Duodenal mucosa (tissue), 2 donors: ENCODE measurements around the gene RFX3.

ENCODE experiments used
- H3K27ac ChIP-seq: one replicate; pipeline ENCODE4 v1.7.0; 2013; ENCODE audit warnings: low read depth, low read length
- H3K27me3 ChIP-seq, 2 donors: one replicate each; pipeline ENCODE4 v1.7.0; 2013; ENCODE audit warnings: low read length in 2 of 2, control low read depth in 1 of 2; ENCODE audit not compliant: insufficient read depth in 2 of 2, control insufficient read depth in 1 of 2
- H3K36me3 ChIP-seq, 2 donors: one replicate each; pipeline ENCODE4 v1.7.0; 2013; ENCODE audit warnings: low read length in 2 of 2, control low read depth in 1 of 2; ENCODE audit not compliant: insufficient read depth in 2 of 2, control insufficient read depth in 1 of 2
- H3K4me1 ChIP-seq, 2 donors: one replicate each; pipeline ENCODE4 v1.7.0; 2013; ENCODE audit warnings: low read length in 2 of 2, control low read depth in 1 of 2; ENCODE audit not compliant: insufficient read depth in 2 of 2, control insufficient read depth in 1 of 2
- H3K4me3 ChIP-seq, 2 donors: one replicate each; pipeline ENCODE4 v1.7.0; 2013; ENCODE audit warnings: low read length in 2 of 2, low read depth in 1 of 2
- H3K9ac ChIP-seq, 2 donors: one replicate each; pipeline ENCODE4 v1.7.0; 2013; ENCODE audit warnings: low read length in 2 of 2, low read depth in 1 of 2
- H3K9me3 ChIP-seq, 2 donors: one replicate each; pipeline ENCODE4 v1.7.0; 2013; ENCODE audit warnings: low read length in 2 of 2, control low read depth in 1 of 2; ENCODE audit not compliant: control insufficient read depth in 1 of 2

RFX3 gene

GRCh38 chr9:3247211-3247610 lies 278.6 kb downstream of the RFX3 start:
- Histone ChIP-seq H3K9ac (no peak overlapping the region), H3K4me3 (no peak overlapping the region), H3K4me1 (no peaks in the 10 kb centered on the region), H3K27ac (no peak overlapping the region), H3K36me3 (no peaks in the 10 kb centered on the region), H3K9me3 (no peaks in the 10 kb centered on the region), H3K27me3 (no peaks in the 10 kb centered on the region)

- no peaks in the 10 kb centered on the region for H3K36me3 ChIP-seq
- H3K9me3 ChIP-seq = no peaks in the 10 kb centered on the region
- no peak overlapping the region for H3K27ac ChIP-seq
- no peak overlapping the region for H3K9ac ChIP-seq
- H3K27me3 ChIP-seq = no peaks in the 10 kb centered on the region
- no peaks in the 10 kb centered on the region for H3K4me1 ChIP-seq
- no peak overlapping the region for H3K4me3 ChIP-seq
Measured at GRCh38 chr9:3246241-3246640, 279.6 kb downstream of the RFX3 start.

- H3K36me3 ChIP-seq = no peaks in the 10 kb centered on the region
- no peak overlapping the region for H3K27ac ChIP-seq
- H3K9me3 ChIP-seq = no peaks in the 10 kb centered on the region
- H3K4me3 ChIP-seq = no peak overlapping the region
- no peaks in the 10 kb centered on the region for H3K27me3 ChIP-seq
- H3K4me1 ChIP-seq = no peaks in the 10 kb centered on the region
- no peak overlapping the region for H3K9ac ChIP-seq
Measured at GRCh38 chr9:3244963-3245653, 280.7 kb downstream of the RFX3 start.

- Histone ChIP-seq H3K4me1 (no peaks in the 10 kb centered on the region), H3K27me3 (no peaks in the 10 kb centered on the region), H3K36me3 (no peaks in the 10 kb centered on the region), H3K4me3 (no peak overlapping the region), H3K9me3 (no peaks in the 10 kb centered on the region), H3K27ac (no peak overlapping the region), H3K9ac (no peak overlapping the region)
Measured at GRCh38 chr9:3243683-3244082, 282.1 kb downstream of the RFX3 start.

- no peaks in the 10 kb centered on the region for H3K4me1 ChIP-seq
- H3K9me3 ChIP-seq = no peaks in the 10 kb centered on the region
- H3K36me3 ChIP-seq = no peaks in the 10 kb centered on the region
- no peak overlapping the region for H3K9ac ChIP-seq
- H3K4me3 ChIP-seq = no peak overlapping the region
- no peak overlapping the region for H3K27ac ChIP-seq
- no peaks in the 10 kb centered on the region for H3K27me3 ChIP-seq
Measured at GRCh38 chr9:3241290-3241689, 284.5 kb downstream of the RFX3 start.

- no peak overlapping the region for H3K4me3 ChIP-seq
- no peak overlapping the region for H3K27ac ChIP-seq
- no peaks in the 10 kb centered on the region for H3K36me3 ChIP-seq
- no peaks in the 10 kb centered on the region for H3K4me1 ChIP-seq
- H3K27me3 ChIP-seq = no peaks in the 10 kb centered on the region
- H3K9ac ChIP-seq = no peak overlapping the region
- H3K9me3 ChIP-seq = no peaks in the 10 kb centered on the region
Measured at GRCh38 chr9:3240656-3241268, 285.0 kb downstream of the RFX3 start.

- H3K4me1 ChIP-seq = no peaks in the 10 kb centered on the region
- no peaks in the 10 kb centered on the region for H3K36me3 ChIP-seq
- no peaks in the 10 kb centered on the region for H3K27me3 ChIP-seq
- no peak overlapping the region for H3K9ac ChIP-seq
- no peak overlapping the region for H3K4me3 ChIP-seq
- no peaks in the 10 kb centered on the region for H3K9me3 ChIP-seq
- no peak overlapping the region for H3K27ac ChIP-seq
Measured at GRCh38 chr9:3239240-3239639, 286.6 kb downstream of the RFX3 start.

GRCh38 chr9:3238236-3238635 lies 287.6 kb downstream of the RFX3 start:
- no peaks in the 10 kb centered on the region for H3K27me3 ChIP-seq
- H3K4me1 ChIP-seq = no peaks in the 10 kb centered on the region
- H3K9me3 ChIP-seq = no peaks in the 10 kb centered on the region
- H3K9ac ChIP-seq = no peak overlapping the region
- no peaks in the 10 kb centered on the region for H3K36me3 ChIP-seq
- no peak overlapping the region for H3K27ac ChIP-seq
- no peak overlapping the region for H3K4me3 ChIP-seq

GRCh38 chr9:3237121-3237520 lies 288.7 kb downstream of the RFX3 start:
- Histone ChIP-seq H3K27me3 (no peaks in the 10 kb centered on the region), H3K9ac (no peak overlapping the region), H3K4me3 (no peak overlapping the region), H3K36me3 (no peaks in the 10 kb centered on the region), H3K27ac (no peak overlapping the region), H3K9me3 (no peaks in the 10 kb centered on the region), H3K4me1 (no peaks in the 10 kb centered on the region)

- no peaks in the 10 kb centered on the region for H3K36me3 ChIP-seq
- H3K4me3 ChIP-seq = no peak overlapping the region
- H3K9me3 ChIP-seq = no peaks in the 10 kb centered on the region
- no peaks in the 10 kb centered on the region for H3K4me1 ChIP-seq
- no peak overlapping the region for H3K9ac ChIP-seq
- H3K27ac ChIP-seq = no peak overlapping the region
- no peaks in the 10 kb centered on the region for H3K27me3 ChIP-seq
Measured at GRCh38 chr9:3235497-3235896, 290.3 kb downstream of the RFX3 start.
